ENCODE measurements around the gene MAN1A2.

GRCh38 chr1:117562581-117563491 lies 195.6 kb downstream of the MAN1A2 start:
- TF ChIP-seq EZH2phosphoT487 (IDR thresholded peaks at IDR 0.05; ENCODE audit: insufficient read depth, low read depth) (no peak), EZH2 (IDR thresholded peaks at IDR 0.05; ENCODE audit: insufficient read depth, poor library complexity, severe bottlenecking) (no peak)
